ENCODE measurements around the gene UNC5A.

The UNC5A gene

GRCh38 chr5:176880366-176881020 lies 70.1 kb downstream of the UNC5A start:
- Histone ChIP-seq H3K9me3 (ENCODE audit: control insufficient read depth, insufficient read depth, low read length) (no peaks in the 10 kb centered on the region), H3K27ac (ENCODE audit: low read length) (no peak overlapping the region), H3K4me1 (ENCODE audit: control insufficient read depth, insufficient read depth, low read length) (no peaks in the 10 kb centered on the region; the same call in 1 of the 2 replicates), H3K27me3 (ENCODE audit: control insufficient read depth, insufficient read depth, low read length) (no peaks in the 10 kb centered on the region), H3K4me3 (ENCODE audit: low read length) (no peak overlapping the region), H3K36me3 (ENCODE audit: control insufficient read depth, insufficient read depth, low read length) (no peaks in the 10 kb centered on the region)
- no peak for DNase-seq (ENCODE audit: low read depth, low spot score)
- WGBS (ENCODE audit: insufficient coverage, insufficient read length) = no CpG with 5 or more reads among the region's 26 CpGs

- H3K27ac ChIP-seq (ENCODE audit: low read length) = no peak overlapping the region
- H3K27me3 ChIP-seq (ENCODE audit: control insufficient read depth, insufficient read depth, low read length) = no peaks in the 10 kb centered on the region
- no peaks in the 10 kb centered on the region for H3K36me3 ChIP-seq (ENCODE audit: control insufficient read depth, insufficient read depth, low read length)
- H3K4me3 ChIP-seq (ENCODE audit: low read length) = no peak overlapping the region
- H3K9me3 ChIP-seq (ENCODE audit: control insufficient read depth, insufficient read depth, low read length) = no peaks in the 10 kb centered on the region
- no peak for DNase-seq (ENCODE audit: low read depth, low spot score)
- H3K4me1 ChIP-seq (ENCODE audit: control insufficient read depth, insufficient read depth, low read length) = no peaks in the 10 kb centered on the region; the same call in 1 of the 2 replicates
- no CpG with 5 or more reads among the region's 28 CpGs for WGBS (ENCODE audit: insufficient coverage, insufficient read length)
These were observed 70.8 kb downstream of the UNC5A start for GRCh38 chr5:176881021-176881749.

- no CpG with 5 or more reads among the region's 25 CpGs for WGBS (ENCODE audit: insufficient coverage, insufficient read length)
These were observed 71.6 kb downstream of the UNC5A start for GRCh38 chr5:176881816-176882566.

GRCh38 chr5:176882567-176882903 lies 72.2 kb downstream of the UNC5A start:
- no peak for DNase-seq (ENCODE audit: low read depth, low spot score)
- no peaks in the 10 kb centered on the region; the same call in 1 of the 2 replicates for H3K4me1 ChIP-seq (ENCODE audit: control insufficient read depth, insufficient read depth, low read length)
- no peak overlapping the region for H3K27ac ChIP-seq (ENCODE audit: low read length)
- no peaks in the 10 kb centered on the region for H3K36me3 ChIP-seq (ENCODE audit: control insufficient read depth, insufficient read depth, low read length)
- no peak overlapping the region for H3K4me3 ChIP-seq (ENCODE audit: low read length)
- no peaks in the 10 kb centered on the region for H3K27me3 ChIP-seq (ENCODE audit: control insufficient read depth, insufficient read depth, low read length)
- WGBS (ENCODE audit: insufficient coverage, insufficient read length) = no CpG with 5 or more reads among the region's 6 CpGs
- H3K9me3 ChIP-seq (ENCODE audit: control insufficient read depth, insufficient read depth, low read length) = no peaks in the 10 kb centered on the region

More at GRCh38 chr5:176881816-176882566, 71.6 kb downstream of the UNC5A start:
- H3K27me3 ChIP-seq (ENCODE audit: control insufficient read depth, insufficient read depth, low read length) = no peaks in the 10 kb centered on the region
- no peaks in the 10 kb centered on the region; the same call in 1 of the 2 replicates for H3K4me1 ChIP-seq (ENCODE audit: control insufficient read depth, insufficient read depth, low read length)
- no peak overlapping the region for H3K4me3 ChIP-seq (ENCODE audit: low read length)
- DNase-seq (ENCODE audit: low read depth, low spot score) = no peak
- H3K9me3 ChIP-seq (ENCODE audit: control insufficient read depth, insufficient read depth, low read length) = no peaks in the 10 kb centered on the region
- H3K27ac ChIP-seq (ENCODE audit: low read length) = no peak overlapping the region
- H3K36me3 ChIP-seq (ENCODE audit: control insufficient read depth, insufficient read depth, low read length) = no peaks in the 10 kb centered on the region

GRCh38 chr5:176883700-176884570 lies 73.6 kb downstream of the UNC5A start:
- H3K27ac ChIP-seq (ENCODE audit: low read length) = no peak overlapping the region
- H3K9me3 ChIP-seq (ENCODE audit: control insufficient read depth, insufficient read depth, low read length) = no peaks in the 10 kb centered on the region
- H3K36me3 ChIP-seq (ENCODE audit: control insufficient read depth, insufficient read depth, low read length) = no peaks in the 10 kb centered on the region
- no CpG with 5 or more reads among the region's 17 CpGs for WGBS (ENCODE audit: insufficient coverage, insufficient read length)
- H3K4me3 ChIP-seq (ENCODE audit: low read length) = no peak overlapping the region
- no peak for DNase-seq (ENCODE audit: low read depth, low spot score)
- H3K4me1 ChIP-seq (ENCODE audit: control insufficient read depth, insufficient read depth, low read length) = no peaks in the 10 kb centered on the region; the same call in 1 of the 2 replicates
- no peaks in the 10 kb centered on the region for H3K27me3 ChIP-seq (ENCODE audit: control insufficient read depth, insufficient read depth, low read length)

- no CpG with 5 or more reads among the region's 4 CpGs for WGBS (ENCODE audit: insufficient coverage, insufficient read length)
- Histone ChIP-seq H3K9me3 (ENCODE audit: control insufficient read depth, insufficient read depth, low read length) (no peaks in the 10 kb centered on the region), H3K4me3 (ENCODE audit: low read length) (no peak overlapping the region), H3K36me3 (ENCODE audit: control insufficient read depth, insufficient read depth, low read length) (no peaks in the 10 kb centered on the region), H3K27me3 (ENCODE audit: control insufficient read depth, insufficient read depth, low read length) (no peaks in the 10 kb centered on the region), H3K4me1 (ENCODE audit: control insufficient read depth, insufficient read depth, low read length) (no peaks in the 10 kb centered on the region; the same call in 1 of the 2 replicates), H3K27ac (ENCODE audit: low read length) (no peak overlapping the region)
- DNase-seq (ENCODE audit: low read depth, low spot score) = no peak
These were observed 74.2 kb downstream of the UNC5A start for GRCh38 chr5:176884571-176884890.

- Histone ChIP-seq H3K27ac (ENCODE audit: low read length) (no peak overlapping the region), H3K4me3 (ENCODE audit: low read length) (no peak overlapping the region), H3K36me3 (ENCODE audit: control insufficient read depth, insufficient read depth, low read length) (no peaks in the 10 kb centered on the region), H3K4me1 (ENCODE audit: control insufficient read depth, insufficient read depth, low read length) (no peaks in the 10 kb centered on the region), H3K27me3 (ENCODE audit: control insufficient read depth, insufficient read depth, low read length) (no peaks in the 10 kb centered on the region), H3K9me3 (ENCODE audit: control insufficient read depth, insufficient read depth, low read length) (no peaks in the 10 kb centered on the region)
- WGBS (ENCODE audit: insufficient coverage, insufficient read length) = no CpG with 5 or more reads among the region's 13 CpGs
- no peak for DNase-seq (ENCODE audit: low read depth, low spot score)
These were observed 76.2 kb downstream of the UNC5A start for GRCh38 chr5:176886336-176887251.

- H3K9me3 ChIP-seq (ENCODE audit: control insufficient read depth, insufficient read depth, low read length) = no peaks in the 10 kb centered on the region
- H3K27me3 ChIP-seq (ENCODE audit: control insufficient read depth, insufficient read depth, low read length) = no peaks in the 10 kb centered on the region
- H3K27ac ChIP-seq (ENCODE audit: low read length) = no peak overlapping the region
- H3K36me3 ChIP-seq (ENCODE audit: control insufficient read depth, insufficient read depth, low read length) = no peaks in the 10 kb centered on the region
- no CpG with 5 or more reads among the region's 28 CpGs for WGBS (ENCODE audit: insufficient coverage, insufficient read length)
- H3K4me1 ChIP-seq (ENCODE audit: control insufficient read depth, insufficient read depth, low read length) = no peaks in the 10 kb centered on the region; the same call in 1 of the 2 replicates
- no peak overlapping the region for H3K4me3 ChIP-seq (ENCODE audit: low read length)
- no peak for DNase-seq (ENCODE audit: low read depth, low spot score)
These were observed 77.0 kb downstream of the UNC5A start for GRCh38 chr5:176887252-176887849.

Measured in iPS DF 6.9 (cell line).